ENCODE data around the gene RUNX2.

The RUNX2 gene

DNA sequence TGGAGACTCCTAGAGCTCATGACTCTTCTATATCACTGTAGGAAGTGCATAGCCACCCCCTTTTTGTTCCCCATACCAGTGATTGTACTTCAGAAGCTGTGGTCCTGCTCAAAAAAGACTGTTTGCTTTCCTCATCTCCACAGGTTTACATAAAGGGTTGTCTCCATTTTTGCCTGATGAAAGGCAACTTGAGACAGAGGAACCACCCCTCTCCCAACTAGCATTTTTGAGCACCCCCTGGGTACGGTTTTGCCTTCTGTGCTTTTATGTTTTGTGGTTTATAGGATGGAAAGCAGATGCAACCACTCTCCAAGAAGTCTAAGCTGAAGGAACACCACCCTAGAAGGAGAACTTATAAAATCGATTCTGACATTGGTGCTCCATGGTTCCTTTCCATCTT lies 177.3 kb downstream of the RUNX2 start:
- TF ChIP-seq, protein P1, sequence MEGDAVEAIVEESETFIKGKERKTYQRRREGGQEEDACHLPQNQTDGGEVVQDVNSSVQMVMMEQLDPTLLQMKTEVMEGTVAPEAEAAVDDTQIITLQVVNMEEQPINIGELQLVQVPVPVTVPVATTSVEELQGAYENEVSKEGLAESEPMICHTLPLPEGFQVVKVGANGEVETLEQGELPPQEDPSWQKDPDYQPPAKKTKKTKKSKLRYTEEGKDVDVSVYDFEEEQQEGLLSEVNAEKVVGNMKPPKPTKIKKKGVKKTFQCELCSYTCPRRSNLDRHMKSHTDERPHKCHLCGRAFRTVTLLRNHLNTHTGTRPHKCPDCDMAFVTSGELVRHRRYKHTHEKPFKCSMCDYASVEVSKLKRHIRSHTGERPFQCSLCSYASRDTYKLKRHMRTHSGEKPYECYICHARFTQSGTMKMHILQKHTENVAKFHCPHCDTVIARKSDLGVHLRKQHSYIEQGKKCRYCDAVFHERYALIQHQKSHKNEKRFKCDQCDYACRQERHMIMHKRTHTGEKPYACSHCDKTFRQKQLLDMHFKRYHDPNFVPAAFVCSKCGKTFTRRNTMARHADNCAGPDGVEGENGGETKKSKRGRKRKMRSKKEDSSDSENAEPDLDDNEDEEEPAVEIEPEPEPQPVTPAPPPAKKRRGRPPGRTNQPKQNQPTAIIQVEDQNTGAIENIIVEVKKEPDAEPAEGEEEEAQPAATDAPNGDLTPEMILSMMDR (conservative IDR thresholded peaks at IDR 0.05): no peak
- no peak for TF ChIP-seq ZFX (IDR thresholded peaks at IDR 0.05)
- no peak overlapping the region for H3K27ac ChIP-seq

DNA sequence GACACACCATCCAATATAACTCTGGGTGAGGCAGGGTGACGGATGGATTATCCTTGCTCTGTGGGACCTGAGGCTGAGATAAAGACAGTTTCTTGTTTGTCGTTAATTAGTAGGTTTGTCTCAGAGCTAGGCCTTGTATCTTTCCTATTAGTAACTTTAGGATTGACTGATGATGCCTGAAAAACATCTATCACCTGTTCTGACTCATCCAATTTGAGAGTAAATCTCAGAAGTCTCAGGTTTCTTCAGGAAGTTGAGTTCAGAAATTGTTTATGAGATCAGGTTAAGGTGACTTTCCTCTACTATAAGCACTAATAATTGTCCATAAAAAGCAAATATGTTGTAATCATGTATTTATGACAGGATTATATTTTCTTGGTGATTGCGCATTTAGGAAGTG lies 179.1 kb downstream of the RUNX2 start:
- no peak for TF ChIP-seq ZFX (IDR thresholded peaks at IDR 0.05)
- TF ChIP-seq, protein P1 (conservative IDR thresholded peaks at IDR 0.05): no peak
- H3K27ac ChIP-seq: no peak overlapping the region

DNA sequence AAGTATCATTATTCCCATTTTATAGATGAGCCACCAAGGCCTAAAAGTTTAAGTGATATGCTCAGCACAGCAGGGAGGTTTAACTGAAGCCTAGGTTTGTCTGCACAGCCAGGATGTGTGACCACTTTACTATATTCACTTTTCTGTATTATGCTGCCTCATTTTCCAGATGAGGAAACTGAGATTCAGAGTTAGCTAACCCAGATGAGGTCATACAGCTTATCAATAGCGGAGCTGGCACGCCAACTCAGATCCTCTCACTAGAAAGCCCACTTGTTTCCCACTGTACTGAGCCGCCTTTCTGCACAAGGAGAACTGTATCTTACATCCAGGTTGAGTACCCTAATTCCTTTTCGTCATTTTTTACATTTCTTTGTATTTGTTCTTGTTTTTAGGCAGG lies 181.3 kb downstream of the RUNX2 start:
- no peak overlapping the region for H3K27ac ChIP-seq
- TF ChIP-seq, protein P1 (conservative IDR thresholded peaks at IDR 0.05): no peak
- TF ChIP-seq ZFX (IDR thresholded peaks at IDR 0.05): no peak

DNA sequence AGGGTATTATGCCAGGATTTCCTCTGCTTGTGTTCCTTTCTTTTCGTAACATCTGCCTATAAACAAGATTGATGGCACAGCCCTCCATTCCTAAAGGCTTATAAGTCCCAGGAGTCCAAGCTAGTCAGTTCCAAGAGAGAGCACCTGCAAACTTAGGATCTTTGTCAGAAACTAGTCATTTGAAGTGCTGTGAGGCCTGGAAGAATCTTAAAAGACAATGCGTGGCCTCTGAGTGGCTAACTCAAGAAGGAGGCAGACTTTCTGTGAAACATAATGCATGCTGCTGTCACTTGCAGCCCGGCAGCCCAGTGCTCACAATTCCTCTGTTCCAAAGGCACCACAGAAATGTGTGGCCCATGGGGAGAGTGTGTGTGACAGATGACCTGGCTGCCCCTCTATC lies 184.6 kb downstream of the RUNX2 start:
- TF ChIP-seq, protein P1 (conservative IDR thresholded peaks at IDR 0.05): no peak

DNA sequence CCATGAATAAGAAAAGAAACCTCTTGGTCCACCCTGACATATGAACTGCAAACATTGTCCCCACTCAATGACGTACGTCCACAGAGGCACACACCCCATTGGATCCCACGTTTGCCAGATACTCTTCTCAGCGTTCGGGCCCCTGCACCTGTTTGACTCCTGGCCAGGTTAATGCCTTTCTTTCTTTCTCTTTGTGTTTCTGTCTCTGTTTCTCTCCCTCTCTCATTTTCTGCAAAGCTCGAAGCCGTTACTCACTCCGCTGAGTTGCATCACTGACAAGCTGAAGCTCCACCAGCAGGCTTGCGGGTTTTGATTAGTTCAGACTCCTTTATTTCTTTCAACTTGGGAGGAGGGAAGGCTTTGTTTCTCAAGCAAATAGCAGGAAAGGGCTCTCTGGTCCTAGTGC lies 185.1 kb downstream of the RUNX2 start:
- H3K27ac ChIP-seq: no peak overlapping the region
- no peak for TF ChIP-seq ZFX (IDR thresholded peaks at IDR 0.05)

More for the DNA sequence above, 184.6 kb downstream of the RUNX2 start:
- no peak overlapping the region for H3K27ac ChIP-seq

DNA sequence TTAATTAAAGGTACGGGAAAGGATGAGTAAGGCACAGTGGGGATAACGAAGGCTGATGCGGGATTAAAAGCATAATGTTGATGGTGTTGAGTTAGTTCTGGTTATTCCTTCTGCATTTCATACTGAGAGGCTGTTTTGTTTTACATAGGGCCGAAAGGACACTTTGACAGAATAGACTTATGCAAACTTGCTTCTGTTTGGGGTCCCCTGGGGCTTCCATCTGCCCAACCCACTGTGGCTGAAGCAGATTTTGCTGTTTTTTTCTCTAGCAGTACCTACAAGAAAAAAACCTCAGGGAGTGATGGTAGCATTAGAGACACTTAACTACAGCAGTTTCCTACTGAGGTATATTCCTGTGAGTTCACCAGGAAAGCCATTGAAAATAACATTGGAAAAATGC lies 185.7 kb downstream of the RUNX2 start:
- TF ChIP-seq, protein P1 (conservative IDR thresholded peaks at IDR 0.05): no peak
- no peak for TF ChIP-seq ZFX (IDR thresholded peaks at IDR 0.05)
- H3K27ac ChIP-seq: no peak overlapping the region

DNA sequence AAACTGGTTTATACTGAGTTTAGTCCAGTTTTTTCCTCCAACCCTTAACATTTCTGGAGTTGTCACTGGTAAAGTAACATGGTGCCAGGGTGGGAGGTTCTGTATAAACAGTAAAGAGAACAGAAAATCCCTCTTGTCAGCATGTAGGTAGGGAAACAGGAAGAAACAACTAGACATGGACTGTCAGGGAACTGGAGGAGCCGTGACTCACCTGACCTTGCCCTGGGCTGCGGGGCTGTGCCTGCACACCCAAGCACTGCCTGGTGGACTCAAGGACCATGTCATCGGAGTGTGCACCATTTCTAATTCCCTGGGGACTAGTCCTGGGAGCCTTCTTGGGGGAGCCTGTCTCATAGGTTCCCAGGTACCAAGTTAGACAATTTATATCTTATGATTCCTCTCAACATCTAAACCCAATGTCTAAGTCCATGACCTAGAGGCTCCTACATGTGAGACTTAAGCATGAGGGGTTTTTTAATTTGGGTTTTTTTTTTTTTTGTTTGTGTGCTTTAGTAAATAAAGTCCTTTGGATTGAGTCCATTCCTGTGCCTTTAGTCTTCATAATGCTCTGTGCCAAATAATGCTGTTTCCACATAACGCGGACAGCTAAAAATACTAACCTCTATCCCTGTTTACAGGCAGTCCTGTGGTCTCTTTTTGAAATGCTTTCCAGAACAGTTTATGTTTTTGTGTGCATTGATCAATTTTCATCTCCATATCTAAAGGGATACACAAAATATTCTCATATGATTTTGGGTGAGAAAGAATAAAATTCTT lies 186.5 kb downstream of the RUNX2 start:
- H3K27ac ChIP-seq: no peak overlapping the region
- no peak for TF ChIP-seq ZFX (IDR thresholded peaks at IDR 0.05)
- TF ChIP-seq, protein P1 (conservative IDR thresholded peaks at IDR 0.05): no peak

All from C4-2B (cell line).